Mammary epithelial cell (primary cell): ENCODE results near the gene ZNF791.

Experiments
- EZH2 ChIP-seq: IDR thresholded peaks from 2 replicates; pipeline ENCODE4 v1.6.1; 2012; ENCODE audit warnings: low read length, inconsistent platforms, borderline replicate concordance
- TF ChIP-seq, protein P1 (sequence below), 2 donors: IDR thresholded peaks in 1 of 2; conservative IDR thresholded peaks in 1 of 2; 2 replicates each; pipeline ENCODE4 v1.5.1; 2011 to 2012; ENCODE audit warnings: inconsistent platforms in 2 of 2, low read length in 2 of 2, mild to moderate bottlenecking in 2 of 2, control low read depth in 1 of 2, low read depth in 1 of 2; ENCODE audit not compliant: insufficient read depth in 1 of 2; ENCODE audit errors: extremely low read depth in 1 of 2

DNA sequence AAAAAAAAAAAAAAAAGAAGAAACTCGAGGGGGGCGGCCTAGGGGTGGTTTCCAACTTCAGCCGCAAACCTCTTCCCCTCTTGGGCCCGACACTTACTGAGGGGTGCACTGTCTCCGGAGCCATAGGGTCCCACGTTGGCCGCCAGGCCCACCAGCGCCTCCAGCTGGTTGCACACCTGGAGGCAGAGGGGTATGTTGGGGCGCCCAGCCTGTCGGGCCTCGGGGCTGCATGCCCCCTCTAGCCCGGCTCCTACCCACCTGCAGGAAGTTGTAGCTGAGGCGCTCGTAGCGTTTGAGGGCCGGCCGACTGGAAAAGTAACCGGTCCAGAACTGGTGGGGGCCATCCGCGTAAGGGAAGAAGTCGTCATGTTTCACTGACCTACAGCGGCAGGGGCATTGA lies 47.2 kb downstream of the ZNF791 start:
- TF ChIP-seq, protein P1, sequence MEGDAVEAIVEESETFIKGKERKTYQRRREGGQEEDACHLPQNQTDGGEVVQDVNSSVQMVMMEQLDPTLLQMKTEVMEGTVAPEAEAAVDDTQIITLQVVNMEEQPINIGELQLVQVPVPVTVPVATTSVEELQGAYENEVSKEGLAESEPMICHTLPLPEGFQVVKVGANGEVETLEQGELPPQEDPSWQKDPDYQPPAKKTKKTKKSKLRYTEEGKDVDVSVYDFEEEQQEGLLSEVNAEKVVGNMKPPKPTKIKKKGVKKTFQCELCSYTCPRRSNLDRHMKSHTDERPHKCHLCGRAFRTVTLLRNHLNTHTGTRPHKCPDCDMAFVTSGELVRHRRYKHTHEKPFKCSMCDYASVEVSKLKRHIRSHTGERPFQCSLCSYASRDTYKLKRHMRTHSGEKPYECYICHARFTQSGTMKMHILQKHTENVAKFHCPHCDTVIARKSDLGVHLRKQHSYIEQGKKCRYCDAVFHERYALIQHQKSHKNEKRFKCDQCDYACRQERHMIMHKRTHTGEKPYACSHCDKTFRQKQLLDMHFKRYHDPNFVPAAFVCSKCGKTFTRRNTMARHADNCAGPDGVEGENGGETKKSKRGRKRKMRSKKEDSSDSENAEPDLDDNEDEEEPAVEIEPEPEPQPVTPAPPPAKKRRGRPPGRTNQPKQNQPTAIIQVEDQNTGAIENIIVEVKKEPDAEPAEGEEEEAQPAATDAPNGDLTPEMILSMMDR (conservative IDR thresholded peaks at IDR 0.05 in 1 of 2, IDR thresholded peaks at IDR 0.05 in 1 of 2; ENCODE audit: extremely low read depth in 1 of 2, insufficient read depth in 1 of 2, low read depth in 1 of 2, low read length in 2 of 2): no peak
- TF ChIP-seq EZH2: no peak
